ENCODE results near the gene MC2R. TPM values are rescaled to one million over a fixed set of nuclear protein-coding genes. Genes with fewer than 3 reads are reported as not detected.

Gene MC2R
- not detected for total RNA-seq

DNA sequence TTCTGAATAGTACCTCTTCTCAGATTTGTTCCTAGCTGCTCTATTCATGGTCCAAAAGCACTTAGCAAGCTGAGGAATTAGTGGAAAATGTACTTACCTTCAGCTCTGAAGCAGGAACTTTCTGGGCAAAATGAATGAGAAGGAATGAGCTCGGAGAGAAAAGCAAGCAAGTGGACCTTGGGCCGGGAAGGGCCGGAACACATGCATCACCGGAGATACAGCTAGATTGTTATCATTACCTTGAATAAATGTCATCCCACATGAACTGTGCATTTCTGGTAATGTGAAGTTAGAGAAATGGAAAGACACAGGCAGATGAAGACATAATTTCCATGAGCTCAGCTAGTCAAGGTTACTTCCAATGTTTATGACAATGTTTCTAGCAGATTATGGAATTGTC is at the start of gene MC2R:
MC2R (minus strand) TSS at position 146 of the 400 bp plus-strand sequence. CDS start 30,018 bp downstream, outside the sequence.
- DNase-seq: no peak
- Mint-ChIP-seq H3K4me1 (ENCODE audit: low read depth) (no peaks in the 10 kb centered on the region), H3K27ac (no peak within 1 kb of the TSS), H3K27me3 (ENCODE audit: low read depth) (no peaks in the 10 kb centered on the region), H3K9me3 (no peaks in the 10 kb centered on the region), H3K4me3 (no peak within 1 kb of the TSS), H3K36me3 (ENCODE audit: low read depth) (no peaks in the 10 kb centered on the region)
- intact Hi-C loops (cut with micrococcal nuclease): no loop called here
- CTCF ChIA-PET: interaction anchor here (0.5 kb wide), 1 partner anchor 68 kb away, joined by 3 read pairs; no protein-coding TSS in a partner anchor

DNA sequence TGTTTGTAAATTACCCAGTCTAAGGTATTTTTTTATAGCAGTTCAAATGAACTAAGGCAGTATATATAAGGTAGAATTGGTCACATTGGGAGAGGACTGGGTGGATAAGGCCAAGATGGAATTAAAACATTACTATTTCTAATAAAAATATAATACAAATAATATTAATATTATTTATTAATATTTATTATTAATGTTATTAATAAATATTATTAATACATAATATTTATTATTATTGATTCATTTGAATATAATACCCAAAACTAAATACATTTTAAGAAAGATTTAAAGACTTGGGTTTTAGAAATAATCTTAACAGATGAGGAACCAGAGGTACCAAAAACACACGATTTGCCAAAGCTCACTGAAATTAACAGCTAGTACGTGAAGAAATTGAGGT is 30.5 kb upstream of the MC2R start:
- Mint-ChIP-seq H3K27me3 (ENCODE audit: low read depth) (peaks cover 3% of the 10 kb centered on the region), H3K36me3 (ENCODE audit: low read depth) (no peaks in the 10 kb centered on the region), H3K27ac (no peak overlapping the region), H3K4me1 (ENCODE audit: low read depth) (no peaks in the 10 kb centered on the region), H3K4me3 (no peak overlapping the region), H3K9me3 (peaks cover 1% of the 10 kb centered on the region)
- intact Hi-C loops (cut with micrococcal nuclease): no loop called here
- CTCF ChIA-PET: interaction anchor here (0.7 kb wide), 1 partner anchor 132 kb away, joined by 3 read pairs; no protein-coding TSS in a partner anchor
- no peak for DNase-seq

DNA sequence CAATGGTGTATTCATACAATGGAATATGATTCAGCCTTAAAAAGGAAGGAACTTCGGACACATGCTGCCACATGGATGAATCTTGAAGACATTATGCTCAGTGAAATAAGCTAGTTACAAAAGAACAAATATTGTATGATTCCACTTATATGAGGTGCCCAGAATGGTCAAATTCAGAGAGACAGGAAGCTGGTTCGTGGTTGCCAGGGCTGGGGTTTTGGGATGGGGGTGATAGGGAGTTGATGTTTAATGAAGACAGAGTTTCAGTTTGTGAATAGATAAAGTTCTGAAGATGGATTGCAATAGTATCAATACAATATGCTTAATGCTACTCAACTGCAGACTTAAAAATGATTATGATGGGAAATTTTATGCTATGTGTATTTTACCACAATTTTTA is 28.0 kb upstream of the MC2R start:
- H3K27ac Mint-ChIP-seq: no peak overlapping the region
- H3K4me3 Mint-ChIP-seq: no peak overlapping the region
- H3K36me3 Mint-ChIP-seq (ENCODE audit: low read depth): no peaks in the 10 kb centered on the region
- no peaks in the 10 kb centered on the region for H3K27me3 Mint-ChIP-seq (ENCODE audit: low read depth)
- peaks cover 4% of the 10 kb centered on the region for H3K4me1 Mint-ChIP-seq (ENCODE audit: low read depth)
- no peak for DNase-seq
- CTCF ChIA-PET: no interaction called here
- H3K9me3 Mint-ChIP-seq: no peaks in the 10 kb centered on the region
- intact Hi-C loops (cut with micrococcal nuclease): no loop called here

GRCh38 chr18:13940326-13940725 is 25.0 kb upstream of the MC2R start:
- H3K36me3 Mint-ChIP-seq (ENCODE audit: low read depth): no peaks in the 10 kb centered on the region
- peaks cover 4% of the 10 kb centered on the region for H3K4me1 Mint-ChIP-seq (ENCODE audit: low read depth)
- H3K27ac Mint-ChIP-seq: no peak overlapping the region
- CTCF ChIA-PET: interaction anchor here (0.8 kb wide), 1 partner anchor 127 kb away, joined by 3 read pairs; no protein-coding TSS in a partner anchor
- no peak overlapping the region for H3K4me3 Mint-ChIP-seq
- DNase-seq: no peak
- intact Hi-C loops (cut with micrococcal nuclease): no loop called here
- no peaks in the 10 kb centered on the region for H3K9me3 Mint-ChIP-seq
- H3K27me3 Mint-ChIP-seq (ENCODE audit: low read depth): no peaks in the 10 kb centered on the region

GRCh38 chr18:13934676-13935075 is 19.3 kb upstream of the MC2R start:
- Mint-ChIP-seq H3K27ac (no peak overlapping the region), H3K4me1 (ENCODE audit: low read depth) (peaks cover 4% of the 10 kb centered on the region), H3K27me3 (ENCODE audit: low read depth) (peaks cover 2% of the 10 kb centered on the region), H3K36me3 (ENCODE audit: low read depth) (no peaks in the 10 kb centered on the region), H3K9me3 (peaks cover 3% of the 10 kb centered on the region), H3K4me3 (no peak overlapping the region)
- no peak for DNase-seq
- CTCF ChIA-PET: no interaction called here
- intact Hi-C loops (cut with micrococcal nuclease): no loop called here

DNA sequence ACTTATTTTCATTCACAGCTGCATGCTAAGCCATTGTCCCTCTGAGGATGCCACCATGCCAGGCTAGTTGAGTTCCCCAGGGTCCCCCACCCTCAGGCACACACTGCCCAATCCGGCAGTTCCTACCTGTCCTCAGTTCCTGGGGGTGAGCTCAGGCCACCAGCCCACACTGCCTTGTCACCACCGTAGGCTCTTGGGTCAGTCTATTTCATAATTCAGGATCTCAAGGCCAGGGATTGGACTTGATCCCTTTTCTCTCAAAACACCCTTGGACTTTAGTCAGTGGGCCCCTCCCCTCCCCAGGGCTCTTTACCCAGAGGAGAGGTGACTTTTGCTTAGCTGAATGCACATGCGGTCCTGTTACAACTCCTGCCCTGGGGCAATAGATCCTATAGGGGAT is 18.7 kb upstream of the MC2R start:
- H3K4me3 Mint-ChIP-seq: no peak overlapping the region
- no peak for DNase-seq
- intact Hi-C loops (cut with micrococcal nuclease): no loop called here
- peaks cover 4% of the 10 kb centered on the region for H3K4me1 Mint-ChIP-seq (ENCODE audit: low read depth)
- H3K9me3 Mint-ChIP-seq: peaks cover 8% of the 10 kb centered on the region
- CTCF ChIA-PET: interaction anchor here (0.6 kb wide), 1 partner anchor 141 kb away, joined by 3 read pairs; no protein-coding TSS in a partner anchor
- H3K36me3 Mint-ChIP-seq (ENCODE audit: low read depth): no peaks in the 10 kb centered on the region
- peaks cover 2% of the 10 kb centered on the region for H3K27me3 Mint-ChIP-seq (ENCODE audit: low read depth)
- no peak overlapping the region for H3K27ac Mint-ChIP-seq

GRCh38 chr18:13932285-13933025 is 17.1 kb upstream of the MC2R start:
- Mint-ChIP-seq H3K27me3 (ENCODE audit: low read depth) (peaks cover 2% of the 10 kb centered on the region), H3K9me3 (peaks cover 11% of the 10 kb centered on the region), H3K36me3 (ENCODE audit: low read depth) (no peaks in the 10 kb centered on the region), H3K4me3 (no peak overlapping the region), H3K4me1 (ENCODE audit: low read depth) (no peaks in the 10 kb centered on the region), H3K27ac (no peak overlapping the region)
- intact Hi-C loops (cut with micrococcal nuclease): no loop called here
- DNase-seq: no peak
- CTCF ChIA-PET: no interaction called here

GRCh38 chr18:13930964-13931363 is 15.6 kb upstream of the MC2R start:
- CTCF ChIA-PET: no interaction called here
- Mint-ChIP-seq H3K27ac (no peak overlapping the region), H3K4me1 (ENCODE audit: low read depth) (no peaks in the 10 kb centered on the region), H3K36me3 (ENCODE audit: low read depth) (no peaks in the 10 kb centered on the region), H3K4me3 (no peak overlapping the region), H3K27me3 (ENCODE audit: low read depth) (peaks cover 2% of the 10 kb centered on the region), H3K9me3 (peaks cover 11% of the 10 kb centered on the region)
- DNase-seq: no peak
- intact Hi-C loops (cut with micrococcal nuclease): no loop called here

- intact Hi-C loops (cut with micrococcal nuclease): no loop called here
- Mint-ChIP-seq H3K27me3 (ENCODE audit: low read depth) (peaks cover 2% of the 10 kb centered on the region), H3K36me3 (ENCODE audit: low read depth) (no peaks in the 10 kb centered on the region), H3K9me3 (peaks cover 1% of the 10 kb centered on the region), H3K27ac (no peak overlapping the region), H3K4me3 (no peak overlapping the region), H3K4me1 (ENCODE audit: low read depth) (no peaks in the 10 kb centered on the region)
- no peak for DNase-seq
- CTCF ChIA-PET: no interaction called here
These were observed 7.9 kb upstream of the MC2R start for GRCh38 chr18:13923221-13923620.

GRCh38 chr18:13918898-13919297 is 3.6 kb upstream of the MC2R start:
- intact Hi-C loops (cut with micrococcal nuclease): no loop called here
- no peak for DNase-seq
- Mint-ChIP-seq H3K27ac (no peak overlapping the region), H3K4me1 (ENCODE audit: low read depth) (no peaks in the 10 kb centered on the region), H3K36me3 (ENCODE audit: low read depth) (no peaks in the 10 kb centered on the region), H3K4me3 (no peak overlapping the region), H3K27me3 (ENCODE audit: low read depth) (no peaks in the 10 kb centered on the region), H3K9me3 (no peaks in the 10 kb centered on the region)
- CTCF ChIA-PET: no interaction called here

DNA sequence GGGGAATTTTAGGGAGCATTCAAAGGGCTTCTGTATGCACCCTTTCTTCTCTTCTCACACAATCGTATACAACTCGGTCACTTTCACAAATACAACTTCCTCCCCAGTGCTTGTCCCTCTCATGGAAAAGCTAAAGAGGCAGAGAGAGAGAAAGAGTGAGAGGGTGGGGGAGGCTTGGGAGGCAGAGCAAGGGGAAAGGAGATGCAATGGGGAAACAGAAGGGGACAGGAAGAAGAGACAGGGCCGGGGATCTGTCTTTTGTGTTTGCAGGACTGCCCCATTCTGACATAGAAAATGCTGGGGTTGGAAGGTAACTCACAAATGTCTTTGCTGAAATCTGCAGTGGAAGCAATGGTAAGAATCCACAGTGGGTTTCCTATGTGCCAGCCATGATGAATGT is 2.1 kb upstream of the MC2R start:
- Mint-ChIP-seq H3K4me3 (no peak overlapping the region), H3K4me1 (ENCODE audit: low read depth) (no peaks in the 10 kb centered on the region), H3K36me3 (ENCODE audit: low read depth) (no peaks in the 10 kb centered on the region), H3K27ac (no peak overlapping the region), H3K27me3 (ENCODE audit: low read depth) (no peaks in the 10 kb centered on the region), H3K9me3 (no peaks in the 10 kb centered on the region)
- intact Hi-C loops (cut with micrococcal nuclease): no loop called here
- no peak for DNase-seq
- CTCF ChIA-PET: no interaction called here

- no peaks in the 10 kb centered on the region for H3K36me3 Mint-ChIP-seq (ENCODE audit: low read depth)
- H3K9me3 Mint-ChIP-seq: no peaks in the 10 kb centered on the region
- CTCF ChIA-PET: no interaction called here
These were observed 1.2 kb upstream of the MC2R start for GRCh38 chr18:13916559-13916958.

GRCh38 chr18:13915995-13916431 is 677 bp upstream of the MC2R start:
- Mint-ChIP-seq H3K36me3 (ENCODE audit: low read depth) (no peaks in the 10 kb centered on the region), H3K27ac (no peak overlapping the region), H3K4me3 (no peak overlapping the region), H3K27me3 (ENCODE audit: low read depth) (no peaks in the 10 kb centered on the region), H3K4me1 (ENCODE audit: low read depth) (no peaks in the 10 kb centered on the region), H3K9me3 (no peaks in the 10 kb centered on the region)
- no peak for DNase-seq
- intact Hi-C loops (cut with micrococcal nuclease): no loop called here
- CTCF ChIA-PET: interaction anchor here (0.5 kb wide), 1 partner anchor 69 kb away, joined by 3 read pairs; no protein-coding TSS in a partner anchor

More at GRCh38 chr18:13916559-13916958, 1.2 kb upstream of the MC2R start:
- no peak for DNase-seq
- H3K27me3 Mint-ChIP-seq (ENCODE audit: low read depth): no peaks in the 10 kb centered on the region
- no peak overlapping the region for H3K27ac Mint-ChIP-seq
- intact Hi-C loops (cut with micrococcal nuclease): no loop called here
- no peaks in the 10 kb centered on the region for H3K4me1 Mint-ChIP-seq (ENCODE audit: low read depth)
- H3K4me3 Mint-ChIP-seq: no peak overlapping the region
